ENCODE measurements around the gene CCNK.

Gene CCNK

DNA sequence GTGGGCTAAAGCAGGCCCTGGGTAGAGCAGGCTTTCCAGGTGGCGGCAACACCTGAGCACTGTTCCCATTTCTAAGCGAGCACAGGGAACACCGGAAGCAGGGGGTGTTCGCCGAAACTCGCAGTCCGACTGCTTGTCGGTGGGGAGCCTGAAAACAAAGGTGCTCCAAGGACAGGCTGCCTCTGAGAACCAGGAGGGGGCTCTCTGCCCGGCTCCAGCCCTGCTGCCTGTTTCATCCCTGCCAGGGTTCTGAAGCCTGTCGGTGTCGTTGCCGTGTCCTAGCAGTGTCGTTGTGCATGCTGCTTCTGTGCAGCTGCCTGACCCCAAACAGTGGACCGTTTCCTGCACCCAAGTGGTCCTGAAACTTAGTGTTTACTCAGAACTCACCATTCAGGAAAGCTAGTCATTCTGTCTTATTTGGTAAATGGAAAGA lies 21.8 kb downstream of the CCNK start:
- H3K36me3 ChIP-seq: peaks cover 98% of the 10 kb centered on the region
- H3K27me3 ChIP-seq: no peaks in the 10 kb centered on the region
- peaks cover 42% of the 10 kb centered on the region for H4K20me1 ChIP-seq
- TF ChIP-seq Cebpa-rat (IDR thresholded peaks at IDR 0.05): no peak
- no peak overlapping the region for H3K9ac ChIP-seq
- no peak overlapping the region for H3K4me3 ChIP-seq
- H3K4me2 ChIP-seq: no peak overlapping the region
- H3K4me1 ChIP-seq: no peaks in the 10 kb centered on the region
- no peak overlapping the region for H3K27ac ChIP-seq
- no peaks in the 10 kb centered on the region for H3K9me3 ChIP-seq

DNA sequence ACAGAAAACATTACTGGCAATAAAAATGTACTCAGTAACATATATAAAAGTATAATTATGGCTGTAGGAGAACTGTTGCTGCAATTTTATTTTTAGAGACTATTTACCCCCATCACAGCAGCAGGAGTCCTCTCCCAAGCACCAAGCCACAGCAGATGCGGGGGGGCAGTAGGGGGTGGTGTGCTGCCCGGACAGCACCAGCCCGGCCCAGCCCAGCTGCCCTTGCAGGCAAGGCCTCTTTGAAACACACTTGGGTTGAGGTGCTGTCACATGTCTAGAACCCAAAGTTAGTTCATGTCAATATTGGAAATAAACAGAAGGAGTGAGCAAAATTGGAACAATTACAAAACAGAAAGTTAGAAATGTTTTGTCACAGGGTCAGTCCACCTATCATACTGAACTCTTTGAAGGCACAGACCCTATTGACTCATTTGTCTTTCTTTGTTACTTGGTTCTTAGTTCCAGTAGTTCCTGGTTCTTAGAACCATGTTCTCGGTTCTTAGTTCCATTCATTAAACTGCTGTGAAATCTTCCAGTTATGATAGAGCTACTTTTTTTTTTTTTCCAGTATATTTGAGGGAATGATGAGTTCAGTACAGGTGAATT lies 22.7 kb downstream of the CCNK start:
- Histone ChIP-seq H3K4me1 (no peaks in the 10 kb centered on the region), H3K4me2 (no peak overlapping the region), H3K9me3 (no peaks in the 10 kb centered on the region), H3K36me3 (peaks cover 98% of the 10 kb centered on the region), H4K20me1 (peaks cover 42% of the 10 kb centered on the region), H3K9ac (no peak overlapping the region), H3K27ac (no peak overlapping the region), H3K4me3 (no peak overlapping the region), H3K27me3 (no peaks in the 10 kb centered on the region)
- no peak for TF ChIP-seq Cebpa-rat (IDR thresholded peaks at IDR 0.05)

DNA sequence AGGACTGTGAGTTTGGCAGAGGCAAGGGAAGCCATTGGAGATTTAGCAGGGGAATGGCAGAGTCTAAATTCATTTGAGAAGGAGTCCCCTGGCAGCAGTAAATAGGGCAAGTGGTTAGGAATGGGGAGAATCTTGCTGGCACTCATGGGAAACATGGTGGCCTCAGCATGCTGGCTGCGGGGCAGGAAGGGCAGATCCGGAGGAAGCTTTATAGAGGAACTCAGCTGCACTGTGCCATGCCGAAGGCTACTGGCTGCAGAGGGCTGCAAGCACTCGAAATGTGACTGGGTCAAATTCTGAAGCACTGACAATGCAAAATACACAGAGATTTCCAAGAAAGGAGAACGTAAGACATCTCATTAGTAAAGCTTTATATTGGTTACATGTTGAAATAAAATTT lies 23.9 kb downstream of the CCNK start:
- H3K9me3 ChIP-seq: no peaks in the 10 kb centered on the region
- no peak overlapping the region for H3K27ac ChIP-seq
- H3K4me2 ChIP-seq: no peak overlapping the region
- peaks cover 98% of the 10 kb centered on the region for H3K36me3 ChIP-seq
- no peaks in the 10 kb centered on the region for H3K27me3 ChIP-seq
- H3K9ac ChIP-seq: no peak overlapping the region
- no peak overlapping the region for H3K4me3 ChIP-seq
- H4K20me1 ChIP-seq: peaks cover 42% of the 10 kb centered on the region
- no peak for TF ChIP-seq Cebpa-rat (IDR thresholded peaks at IDR 0.05)
- no peaks in the 10 kb centered on the region for H3K4me1 ChIP-seq

DNA sequence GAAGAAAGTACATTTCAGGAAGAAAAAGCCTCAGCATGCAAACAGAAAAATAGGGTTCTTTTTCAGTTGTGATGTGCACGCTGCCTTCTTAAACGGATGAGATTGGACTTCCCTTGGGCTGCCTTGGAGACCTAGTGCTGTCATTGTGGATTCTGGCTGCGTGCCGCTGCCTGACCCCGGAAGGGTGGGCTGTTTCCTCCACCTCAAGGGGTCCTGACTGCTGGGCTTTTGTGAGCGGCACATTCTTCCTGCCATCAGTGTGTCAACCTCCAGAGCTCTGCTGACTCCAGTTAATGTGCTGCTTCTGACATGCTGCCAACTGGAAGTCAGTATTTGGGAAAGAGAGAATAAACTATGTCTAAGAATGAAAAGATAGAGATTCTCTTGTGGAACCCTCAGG lies 25.1 kb downstream of the CCNK start:
- H3K9me3 ChIP-seq: no peaks in the 10 kb centered on the region
- no peak overlapping the region for H3K4me2 ChIP-seq
- H3K27ac ChIP-seq: no peak overlapping the region
- no peak for TF ChIP-seq Cebpa-rat (IDR thresholded peaks at IDR 0.05)
- peaks cover 48% of the 10 kb centered on the region for H4K20me1 ChIP-seq
- no peaks in the 10 kb centered on the region for H3K27me3 ChIP-seq
- H3K36me3 ChIP-seq: peaks cover 88% of the 10 kb centered on the region
- no peak overlapping the region for H3K9ac ChIP-seq
- peaks cover 8% of the 10 kb centered on the region for H3K4me1 ChIP-seq
- H3K4me3 ChIP-seq: no peak overlapping the region

DNA sequence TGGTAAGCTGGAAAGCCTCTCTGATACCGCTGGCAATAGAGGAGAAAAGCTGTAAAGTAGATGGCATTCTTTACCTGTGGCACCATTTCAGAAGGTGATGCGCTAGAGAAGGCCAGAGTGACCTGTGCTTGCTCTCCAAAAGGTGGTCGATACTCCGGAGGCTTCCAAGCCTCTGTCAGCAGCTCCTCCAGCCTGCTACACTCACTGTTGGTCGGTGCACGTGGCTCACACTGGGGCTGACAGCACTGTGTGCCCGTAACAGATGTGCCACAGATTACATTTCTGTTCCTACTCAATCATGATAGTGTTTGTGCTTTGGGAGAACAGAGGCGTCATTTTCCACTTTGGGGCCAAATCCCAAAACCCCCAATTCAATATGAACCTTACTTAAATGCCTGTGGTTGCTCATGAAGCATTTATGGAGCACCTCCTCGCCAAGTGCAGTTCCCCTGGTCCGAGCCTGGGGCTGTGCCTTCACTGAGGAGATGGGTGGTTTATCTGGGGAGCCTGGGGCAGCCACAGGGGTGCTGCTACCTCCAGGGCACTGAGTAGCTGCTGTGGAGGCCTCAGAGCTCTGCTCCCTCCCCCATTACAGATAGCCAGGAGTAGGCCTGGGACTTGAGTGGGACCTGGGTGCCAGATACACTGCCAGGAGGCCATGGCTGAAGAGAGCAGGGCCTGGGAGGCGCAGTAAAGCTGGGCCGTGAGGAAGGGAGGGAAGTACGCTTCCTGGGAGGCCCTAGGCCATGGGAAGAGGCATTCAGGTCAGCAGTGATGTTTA lies 26.8 kb downstream of the CCNK start:
- no peak for TF ChIP-seq Cebpa-rat (IDR thresholded peaks at IDR 0.05)
- Histone ChIP-seq H3K4me2 (no peak overlapping the region), H3K9ac (no peak overlapping the region), H3K27ac (no peak overlapping the region), H3K4me3 (no peak overlapping the region), H4K20me1 (peaks cover 58% of the 10 kb centered on the region), H3K4me1 (peaks cover 23% of the 10 kb centered on the region), H3K27me3 (no peaks in the 10 kb centered on the region), H3K9me3 (no peaks in the 10 kb centered on the region), H3K36me3 (peaks cover 86% of the 10 kb centered on the region)

DNA sequence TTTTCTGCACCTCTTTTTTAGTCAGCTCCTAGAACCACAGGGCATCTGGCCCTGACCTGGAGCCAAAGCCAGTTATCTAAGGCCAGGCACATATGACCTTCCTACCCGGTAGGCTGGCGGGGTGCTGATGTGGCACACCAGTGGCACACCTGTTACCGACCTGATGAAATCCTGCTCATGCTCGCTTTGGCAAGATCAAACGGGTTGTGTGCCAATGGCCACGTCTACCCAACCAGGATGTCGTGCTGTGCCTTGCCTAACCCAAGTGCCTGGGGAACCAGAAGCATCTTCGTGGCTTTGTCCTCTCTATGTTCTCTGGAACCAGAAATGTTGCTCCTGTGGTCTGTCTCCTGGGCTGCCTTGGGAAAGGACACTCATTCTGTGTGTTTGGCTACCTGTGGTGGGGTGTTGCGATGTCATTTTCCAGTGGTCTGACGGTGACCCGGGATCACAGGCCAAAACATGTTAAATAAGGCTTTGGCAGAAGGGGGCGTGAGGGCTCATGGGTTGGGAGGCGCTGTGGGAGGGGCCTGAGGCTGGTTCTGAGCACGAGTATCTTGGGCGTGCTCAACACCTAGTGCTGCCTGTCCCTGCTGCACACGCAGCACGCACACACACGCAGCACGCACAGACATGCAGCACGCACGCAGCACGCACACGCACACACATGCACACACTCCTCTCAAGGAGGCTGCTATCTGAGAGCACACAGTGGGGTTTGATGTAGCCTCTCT lies 27.9 kb downstream of the CCNK start:
- Histone ChIP-seq H3K4me1 (peaks cover 32% of the 10 kb centered on the region), H4K20me1 (peaks cover 66% of the 10 kb centered on the region), H3K4me2 (no peak overlapping the region), H3K27ac (no peak overlapping the region), H3K27me3 (no peaks in the 10 kb centered on the region), H3K9me3 (no peaks in the 10 kb centered on the region), H3K36me3 (peaks cover 86% of the 10 kb centered on the region), H3K9ac (no peak overlapping the region), H3K4me3 (no peak overlapping the region)
- no peak for TF ChIP-seq Cebpa-rat (IDR thresholded peaks at IDR 0.05)

DNA sequence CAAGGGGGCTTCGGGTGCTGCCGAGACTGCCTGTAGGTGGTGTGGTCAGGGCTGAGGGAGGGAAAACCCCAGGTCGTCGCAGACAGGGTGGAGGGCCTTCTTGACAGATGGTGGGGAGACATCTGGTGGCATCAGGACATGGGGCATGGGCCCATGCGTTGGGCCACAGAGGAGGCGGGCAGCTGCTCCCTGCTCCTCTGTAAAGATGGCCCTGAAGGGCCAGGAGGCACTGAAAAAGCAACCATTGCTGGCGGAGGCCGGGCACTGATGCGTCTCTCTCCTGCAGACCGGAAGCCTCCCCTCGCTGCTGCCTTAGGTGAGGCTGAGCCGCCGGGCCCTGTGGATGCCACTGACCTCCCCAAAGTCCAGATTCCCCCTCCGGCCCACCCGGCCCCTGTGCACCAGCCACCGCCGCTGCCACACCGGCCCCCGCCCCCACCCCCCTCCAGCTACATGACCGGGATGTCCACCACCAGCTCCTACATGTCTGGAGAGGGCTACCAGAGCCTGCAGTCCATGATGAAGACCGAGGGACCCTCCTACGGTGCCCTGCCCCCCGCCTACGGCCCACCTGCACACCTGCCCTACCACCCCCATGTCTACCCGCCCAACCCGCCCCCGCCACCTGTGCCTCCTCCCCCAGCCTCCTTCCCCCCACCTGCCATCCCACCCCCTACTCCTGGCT lies 28.8 kb downstream of the CCNK start:
- Histone ChIP-seq H3K36me3 (peaks cover 86% of the 10 kb centered on the region), H3K27me3 (no peaks in the 10 kb centered on the region), H3K4me3 (no peak overlapping the region), H3K27ac (no peak overlapping the region), H3K9me3 (no peaks in the 10 kb centered on the region), H4K20me1 (peaks cover 75% of the 10 kb centered on the region), H3K4me2 (no peak overlapping the region), H3K9ac (no peak overlapping the region), H3K4me1 (peaks cover 35% of the 10 kb centered on the region)
- TF ChIP-seq Cebpa-rat (IDR thresholded peaks at IDR 0.05): no peak

DNA sequence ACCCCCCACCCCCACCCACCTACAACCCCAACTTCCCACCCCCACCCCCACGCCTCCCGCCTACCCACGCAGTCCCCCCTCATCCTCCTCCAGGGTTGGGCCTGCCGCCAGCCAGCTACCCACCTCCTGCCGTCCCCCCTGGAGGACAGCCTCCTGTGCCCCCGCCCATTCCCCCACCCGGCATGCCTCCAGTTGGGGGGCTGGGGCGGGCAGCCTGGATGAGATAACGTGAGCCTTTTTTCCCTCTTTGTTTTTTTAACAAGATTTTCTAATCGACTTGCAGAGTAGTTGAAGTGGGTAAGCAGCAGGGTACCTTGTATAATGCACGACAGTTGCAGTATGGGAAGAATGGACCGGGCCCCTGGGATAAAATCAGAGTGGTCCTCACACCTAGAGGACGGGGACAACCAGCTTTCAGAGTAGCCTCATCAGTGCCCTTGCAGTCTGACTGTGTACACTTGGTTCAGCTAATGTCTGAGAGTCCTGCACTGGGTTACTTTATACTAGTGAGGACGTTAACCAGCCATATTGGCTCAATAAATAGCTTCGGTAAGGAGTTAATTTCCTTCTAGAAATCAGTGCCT lies 29.4 kb downstream of the CCNK start:
- H3K4me2 ChIP-seq: peak overlapping the region; percentile 72; the same call in 1 of the 2 replicates
- H3K27me3 ChIP-seq: no peaks in the 10 kb centered on the region
- peaks cover 75% of the 10 kb centered on the region for H4K20me1 ChIP-seq
- H3K9me3 ChIP-seq: no peaks in the 10 kb centered on the region
- peaks cover 86% of the 10 kb centered on the region for H3K36me3 ChIP-seq
- no peak overlapping the region for H3K27ac ChIP-seq
- H3K4me1 ChIP-seq: peaks cover 35% of the 10 kb centered on the region
- H3K4me3 ChIP-seq: no peak overlapping the region
- no peak for TF ChIP-seq Cebpa-rat (IDR thresholded peaks at IDR 0.05)
- H3K9ac ChIP-seq: no peak overlapping the region

DNA sequence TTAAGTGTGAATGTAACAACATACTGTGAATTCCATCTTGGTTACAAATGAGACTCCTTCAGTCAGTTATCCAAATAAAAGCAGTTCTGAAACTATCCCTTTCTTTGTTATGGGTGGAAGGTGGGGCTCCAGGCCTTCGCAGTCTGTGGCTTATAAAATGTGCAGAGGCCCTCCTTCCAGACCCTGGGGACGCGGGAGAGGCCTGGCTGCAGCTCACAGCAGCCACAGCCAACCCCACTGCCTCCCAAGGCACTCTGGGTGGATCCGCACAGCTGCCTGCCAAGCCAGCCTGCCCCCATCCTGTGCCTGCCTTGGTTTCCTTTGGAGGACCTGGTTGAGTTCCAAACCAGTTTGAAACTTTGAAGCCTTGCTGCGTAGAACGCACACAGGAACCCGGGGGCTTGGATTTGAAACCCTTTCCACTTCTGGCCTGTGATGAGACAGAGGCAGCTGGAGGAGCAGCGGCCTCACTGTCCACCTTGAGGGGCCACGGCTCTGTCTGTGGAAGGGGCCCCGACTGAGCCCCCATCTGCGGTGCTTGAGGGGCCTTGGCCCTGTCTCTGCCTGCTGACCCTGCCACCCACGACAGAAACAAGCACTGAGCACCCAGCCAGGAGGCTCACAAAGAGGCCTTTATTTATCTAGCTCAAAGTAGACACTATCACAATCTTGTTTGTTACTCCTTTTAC lies 30.4 kb downstream of the CCNK start:
- no peaks in the 10 kb centered on the region for H3K27me3 ChIP-seq
- H3K27ac ChIP-seq: peak overlapping the region; percentile 69
- no peak overlapping the region for H3K4me3 ChIP-seq
- peak overlapping the region; percentile 47; the same call in 1 of the 2 replicates for H3K9ac ChIP-seq
- H3K9me3 ChIP-seq: no peaks in the 10 kb centered on the region
- H3K36me3 ChIP-seq: peaks cover 84% of the 10 kb centered on the region
- peaks cover 83% of the 10 kb centered on the region for H4K20me1 ChIP-seq
- TF ChIP-seq Cebpa-rat (IDR thresholded peaks at IDR 0.05): no peak
- H3K4me2 ChIP-seq: peak overlapping the region; percentile 72
- peaks cover 39% of the 10 kb centered on the region for H3K4me1 ChIP-seq

All from BLaER1 (cell line).